Activated CD8-positive, alpha-beta memory T cell treated with anti-CD3 and anti-CD28 coated beads, Interleukin-2, amount 50 U/mL, for 1 hour (primary cell): ENCODE measurements around the gene CCN5.
"Not testable (repeated sequence)": the region's sequence is repeated elsewhere in the genome, so short reads cannot be mapped to it uniquely, and the experiment has no call there.

Experiments used
- DNase-seq: peaks from one replicate; pipeline ENCODE4 v3.0.0-alpha.2; 2020; ENCODE audit errors: extremely low read depth

CCN5 gene

DNA sequence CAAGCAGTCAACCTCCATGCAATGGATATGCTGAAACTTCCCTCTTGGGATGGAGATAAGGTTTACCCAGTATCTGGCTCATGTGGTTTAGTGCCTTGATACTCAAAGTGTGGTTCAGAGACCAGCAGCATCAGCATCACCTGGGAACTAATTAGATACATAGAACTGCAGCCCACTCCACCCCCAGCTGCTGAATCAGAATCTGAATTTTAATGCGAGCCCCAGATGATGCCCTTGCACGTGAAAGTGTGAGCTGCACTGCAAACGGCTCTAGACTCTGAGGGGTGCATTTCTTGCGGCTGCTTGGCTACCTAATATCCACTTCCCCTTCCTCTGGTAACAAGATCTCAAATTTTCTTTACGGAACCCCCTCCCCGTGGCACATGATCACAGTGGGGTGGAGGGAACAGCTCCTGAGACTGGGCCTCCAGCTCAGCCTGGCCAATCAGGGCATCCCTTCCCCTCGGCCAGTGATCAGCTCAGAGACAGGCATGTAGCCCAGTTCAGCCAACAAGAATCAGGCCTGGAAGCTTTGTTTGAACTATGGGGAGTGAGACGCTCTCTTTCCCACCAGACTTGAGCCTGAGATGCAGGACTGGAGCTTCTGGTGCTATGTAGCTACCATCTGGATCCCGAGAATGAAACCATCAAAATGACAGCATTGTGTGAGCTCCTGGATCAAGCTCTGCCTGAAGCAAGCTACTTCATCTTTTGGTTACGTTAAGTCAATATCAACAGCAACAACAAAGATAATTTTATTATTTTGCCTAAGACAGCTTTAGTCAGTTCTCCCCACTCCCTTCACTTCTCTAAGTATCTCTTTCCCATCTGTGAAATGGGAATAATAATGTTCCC is 43.3 kb downstream of the CCN5 start:
- no peak for DNase-seq

GRCh38 chr20:44759595-44759994 is 44.4 kb downstream of the CCN5 start:
- DNase-seq = no peak

GRCh38 chr20:44761423-44761822 is 46.3 kb downstream of the CCN5 start:
- no peak for DNase-seq

DNA sequence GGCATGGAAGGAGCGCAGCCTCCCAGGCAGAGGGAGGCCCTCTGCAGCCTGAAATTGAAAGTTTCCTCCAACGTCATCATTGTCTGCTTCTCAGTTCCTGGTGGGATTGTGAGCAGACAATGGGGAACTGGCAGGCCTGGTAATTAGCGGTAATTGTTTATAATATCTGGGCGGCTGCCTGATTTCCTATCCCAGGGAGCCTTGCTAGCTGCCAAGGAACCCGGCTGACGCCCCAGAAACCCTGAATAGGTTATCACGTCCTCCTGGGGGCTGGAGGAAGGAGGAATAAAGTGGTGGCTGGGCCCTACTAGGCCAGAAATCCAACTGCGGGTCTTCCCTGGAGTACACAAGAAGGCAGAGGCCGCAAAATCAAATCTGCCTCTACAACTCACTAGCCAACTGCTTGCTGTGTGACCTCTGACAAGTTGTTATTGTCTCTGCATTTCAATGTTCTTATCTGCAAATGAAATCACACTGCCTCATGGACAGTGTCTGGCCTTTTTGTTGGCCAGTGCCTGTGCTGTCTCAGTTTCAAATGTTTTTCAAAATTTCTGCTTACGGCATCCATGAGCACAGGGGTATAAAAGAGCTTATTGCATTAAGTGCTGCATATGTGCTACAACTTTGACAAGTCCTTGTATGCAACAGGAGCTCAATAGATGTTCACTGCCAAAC is 47.4 kb downstream of the CCN5 start:
- no peak for DNase-seq

DNA sequence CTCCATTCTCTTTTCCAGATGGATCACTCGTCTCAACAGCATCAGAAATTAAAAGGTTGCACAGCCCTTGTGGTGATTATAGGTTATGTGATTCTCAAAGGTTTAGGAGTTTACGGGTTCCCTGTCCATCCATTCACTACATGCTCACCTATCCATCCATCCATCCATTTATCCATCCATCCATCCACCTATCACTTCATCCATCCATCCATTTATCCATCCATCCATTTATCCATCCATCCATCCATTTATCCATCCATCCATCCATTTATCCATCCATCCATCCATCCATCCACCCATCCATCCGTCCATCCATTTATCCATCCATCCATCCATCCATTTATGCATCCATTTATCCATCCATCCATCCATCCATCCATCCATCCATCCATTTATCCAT is 48.6 kb downstream of the CCN5 start:
- not testable (repeated sequence) for DNase-seq

GRCh38 chr20:44765091-44765490 is 49.9 kb downstream of the CCN5 start:
- no peak for DNase-seq

DNA sequence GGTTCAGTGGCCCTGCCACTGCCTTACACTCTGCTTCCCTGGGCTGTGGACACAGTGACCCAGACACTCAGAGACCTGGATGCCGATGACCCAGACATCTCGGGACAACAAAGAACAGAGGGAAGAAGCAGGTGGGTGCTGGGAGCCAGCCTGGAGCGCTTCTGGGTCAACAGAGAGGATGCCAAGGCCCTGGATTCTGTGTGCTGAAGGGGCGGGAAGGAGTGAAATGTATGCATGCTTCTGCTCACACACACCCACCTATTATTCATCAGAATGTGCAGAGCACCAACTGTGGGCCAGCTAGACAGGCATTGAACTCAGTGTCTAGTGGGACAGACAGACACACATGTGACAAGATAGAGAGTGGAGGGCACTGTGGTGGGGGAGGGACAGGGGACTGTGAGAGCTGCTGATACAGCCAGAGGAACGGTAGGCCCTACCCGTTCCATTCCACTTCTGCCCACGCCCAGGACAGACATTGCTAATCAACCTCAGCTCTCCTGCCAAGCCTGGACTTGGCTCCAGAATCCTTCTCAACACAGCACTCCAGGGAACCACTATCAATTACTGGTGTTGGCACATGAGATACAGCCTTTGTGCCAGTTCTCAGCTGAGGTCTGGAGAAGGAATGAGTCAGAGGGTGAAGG is 50.7 kb downstream of the CCN5 start:
- DNase-seq = no peak

GRCh38 chr20:44768256-44768655 is 53.1 kb downstream of the CCN5 start:
- DNase-seq = no peak

DNA sequence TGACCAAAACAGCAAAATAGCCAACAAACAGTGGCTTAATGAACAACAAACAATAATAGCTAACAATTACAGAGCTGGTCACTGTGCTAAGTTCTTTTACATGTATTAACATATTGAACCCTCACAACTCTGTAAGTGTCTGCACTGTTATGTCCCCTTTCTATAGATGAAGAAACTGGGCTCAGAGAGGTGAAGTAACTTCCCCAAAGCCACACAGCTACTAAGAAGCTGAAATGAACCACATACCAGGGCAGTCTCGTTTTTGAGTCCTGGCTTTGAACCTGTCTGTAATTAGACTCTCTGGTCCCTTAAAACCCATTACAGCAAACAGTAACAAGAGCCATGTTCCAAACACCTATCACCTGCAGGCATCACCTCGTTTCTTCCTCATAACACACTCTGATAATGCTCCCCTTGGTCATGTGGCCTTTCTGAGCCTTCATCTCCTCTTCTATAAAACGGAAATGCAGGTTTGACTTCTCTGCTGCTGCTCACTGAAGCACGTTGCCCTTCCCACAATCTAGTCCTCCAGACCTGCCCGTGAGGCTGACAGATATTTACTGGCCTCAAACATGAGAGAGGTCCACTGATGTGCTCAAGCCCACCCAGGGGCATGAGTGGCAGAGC is 53.8 kb downstream of the CCN5 start:
- no peak for DNase-seq

- DNase-seq = no peak
These were observed 54.3 kb downstream of the CCN5 start for GRCh38 chr20:44769481-44769863.

DNA sequence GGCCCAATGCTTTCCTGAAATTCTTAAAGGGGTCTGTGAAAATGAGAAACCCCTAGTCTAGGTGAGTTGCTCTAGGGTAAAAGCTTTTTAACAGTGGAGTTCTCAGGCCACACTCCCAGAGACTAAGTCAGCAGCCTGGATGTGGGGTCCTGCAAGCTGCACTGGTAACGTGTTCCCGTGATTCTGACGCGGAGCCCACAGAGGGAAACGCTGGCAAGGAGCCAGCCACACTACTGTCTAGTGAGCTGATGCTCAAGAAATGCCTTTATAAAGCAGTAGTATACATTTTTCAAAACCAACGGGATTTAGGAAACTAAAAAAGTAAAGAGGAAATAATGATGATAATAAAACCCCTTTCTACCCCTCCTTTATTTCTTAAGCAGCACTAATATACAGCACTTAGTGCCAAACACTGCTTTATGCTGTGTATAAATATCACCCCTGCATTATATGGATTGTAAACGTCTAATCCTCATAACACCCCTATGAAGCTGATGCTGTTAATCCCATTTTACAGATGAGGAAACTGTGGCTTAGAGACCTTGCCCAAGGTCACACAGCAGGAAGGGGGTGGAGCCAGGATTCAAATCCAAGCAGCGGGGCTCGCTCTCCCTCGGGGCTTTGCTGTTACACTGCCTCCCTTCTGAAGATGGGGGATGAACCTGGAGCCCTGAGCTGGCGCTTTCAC is 55.5 kb downstream of the CCN5 start:
- no peak for DNase-seq

DNA sequence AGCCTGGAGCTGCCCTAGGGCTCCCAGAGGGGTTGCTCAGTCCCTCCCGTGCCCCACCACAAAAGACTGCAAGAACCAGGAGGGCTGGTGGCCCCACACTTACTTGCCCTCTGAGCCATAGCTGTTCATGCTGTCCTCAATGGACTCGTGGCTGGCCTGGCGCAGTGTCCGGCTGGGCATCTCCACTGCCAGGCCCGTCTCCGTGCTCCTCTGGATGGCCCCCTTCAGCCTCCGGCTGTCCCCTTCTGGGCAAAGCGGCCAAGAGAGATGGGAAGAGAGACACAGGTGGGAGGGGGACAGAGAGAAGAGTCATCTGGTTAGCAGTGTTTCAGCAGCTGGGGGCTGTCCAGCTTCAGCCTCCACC is 56.0 kb downstream of the CCN5 start:
- no peak for DNase-seq

DNA sequence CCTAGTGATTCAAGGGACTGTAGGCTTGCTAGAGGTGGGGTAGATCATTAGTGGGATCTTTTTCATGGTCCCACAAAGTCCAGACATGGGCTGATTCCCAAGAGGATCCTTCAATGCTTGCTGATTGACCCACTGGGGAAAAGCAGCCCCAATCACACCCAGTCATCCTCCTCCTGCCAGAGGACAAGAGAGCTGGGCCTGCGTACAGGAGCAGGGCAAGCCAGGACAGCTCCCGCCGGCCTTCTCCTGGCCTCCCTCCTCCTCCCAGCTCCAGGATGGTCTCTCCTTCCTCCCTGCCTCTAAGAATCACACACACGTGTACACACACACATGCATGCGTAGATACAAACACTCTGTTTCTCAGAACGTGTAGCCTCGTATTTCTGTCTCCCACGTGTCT is 57.5 kb downstream of the CCN5 start:
- DNase-seq = no peak

DNA sequence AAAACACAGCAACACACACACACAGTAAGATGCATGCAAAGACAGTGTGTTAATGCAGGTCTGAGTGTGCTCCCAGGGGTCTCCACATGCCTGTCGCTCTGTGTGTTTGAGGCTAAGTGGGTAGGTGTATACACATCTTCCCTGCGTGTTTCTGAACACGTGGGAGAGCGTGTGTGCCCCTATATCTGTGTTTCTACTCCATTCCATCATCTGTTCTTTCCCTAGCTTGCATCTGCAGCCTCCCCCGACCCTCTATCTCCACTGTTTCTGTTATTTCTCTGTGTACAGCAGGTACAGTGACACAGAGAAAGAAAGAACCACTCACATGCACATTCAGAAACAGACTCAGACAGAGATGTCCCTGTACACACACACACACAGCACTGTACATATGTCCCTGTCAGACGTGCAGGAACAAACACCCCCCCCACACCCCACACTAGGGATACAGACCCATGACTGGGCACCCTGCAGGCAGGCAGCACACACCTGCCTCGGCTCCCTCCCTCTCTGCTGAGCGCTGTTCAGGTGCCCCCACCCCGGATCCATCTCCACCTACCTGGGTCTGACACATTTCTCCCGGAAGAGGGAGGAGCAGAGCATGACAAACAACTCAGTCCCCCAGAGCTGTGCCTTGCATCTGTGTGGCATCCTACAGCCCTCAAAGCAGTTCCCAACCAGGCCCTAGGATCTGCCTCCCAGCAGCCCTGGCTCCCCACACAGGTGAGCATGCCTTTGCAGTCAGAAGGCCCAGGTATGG is 58.1 kb downstream of the CCN5 start:
- DNase-seq = no peak

DNA sequence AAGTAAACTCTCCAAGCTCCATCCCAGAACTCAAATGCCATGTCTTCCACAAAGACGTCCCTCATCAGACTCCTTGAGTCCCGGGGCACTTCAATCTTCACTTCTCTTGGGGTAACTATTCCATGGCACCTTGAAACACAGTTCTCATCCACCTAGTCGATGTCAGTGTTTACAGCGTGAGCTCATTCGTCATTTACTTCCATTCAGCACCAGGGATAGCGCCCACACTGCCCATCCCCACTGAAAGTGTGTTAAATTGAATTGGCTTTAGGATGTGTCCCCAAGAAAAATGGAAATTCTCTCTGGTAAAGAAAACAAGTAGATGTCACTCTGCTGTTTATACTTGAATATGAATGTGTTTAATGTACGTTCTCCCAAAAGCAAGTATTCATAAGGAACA is 61.8 kb downstream of the CCN5 start:
- DNase-seq = no peak
